ENCODE measurements around the gene CTRL.

DNA sequence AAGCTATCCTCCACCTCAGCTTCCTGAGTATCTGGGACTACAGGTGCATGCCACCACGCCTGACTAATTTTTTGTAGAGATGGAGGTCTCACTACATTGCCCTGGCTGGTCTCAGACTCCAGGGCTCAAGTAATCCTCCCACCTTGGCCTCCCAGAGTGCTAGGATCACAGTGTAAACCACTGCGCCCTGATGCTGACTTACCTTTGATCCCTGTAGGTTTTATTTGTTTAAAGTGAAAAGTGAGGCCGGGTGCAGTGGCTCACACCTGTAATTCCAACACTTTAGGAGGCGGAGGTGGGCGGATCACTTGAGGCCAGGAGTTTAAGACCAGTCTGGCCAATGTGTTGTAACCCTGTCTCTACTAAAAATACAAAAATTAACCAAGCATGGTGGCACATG, 29.9 kb downstream of the CTRL start:
- no peak for TF ChIP-seq ZNF658 (tag by site-specific recombination; IDR thresholded peaks at IDR 0.05)
- no peak for TF ChIP-seq ZNF23 (tag by site-specific recombination; IDR thresholded peaks at IDR 0.05; ENCODE audit: borderline replicate concordance)
- TF ChIP-seq, protein P1, sequence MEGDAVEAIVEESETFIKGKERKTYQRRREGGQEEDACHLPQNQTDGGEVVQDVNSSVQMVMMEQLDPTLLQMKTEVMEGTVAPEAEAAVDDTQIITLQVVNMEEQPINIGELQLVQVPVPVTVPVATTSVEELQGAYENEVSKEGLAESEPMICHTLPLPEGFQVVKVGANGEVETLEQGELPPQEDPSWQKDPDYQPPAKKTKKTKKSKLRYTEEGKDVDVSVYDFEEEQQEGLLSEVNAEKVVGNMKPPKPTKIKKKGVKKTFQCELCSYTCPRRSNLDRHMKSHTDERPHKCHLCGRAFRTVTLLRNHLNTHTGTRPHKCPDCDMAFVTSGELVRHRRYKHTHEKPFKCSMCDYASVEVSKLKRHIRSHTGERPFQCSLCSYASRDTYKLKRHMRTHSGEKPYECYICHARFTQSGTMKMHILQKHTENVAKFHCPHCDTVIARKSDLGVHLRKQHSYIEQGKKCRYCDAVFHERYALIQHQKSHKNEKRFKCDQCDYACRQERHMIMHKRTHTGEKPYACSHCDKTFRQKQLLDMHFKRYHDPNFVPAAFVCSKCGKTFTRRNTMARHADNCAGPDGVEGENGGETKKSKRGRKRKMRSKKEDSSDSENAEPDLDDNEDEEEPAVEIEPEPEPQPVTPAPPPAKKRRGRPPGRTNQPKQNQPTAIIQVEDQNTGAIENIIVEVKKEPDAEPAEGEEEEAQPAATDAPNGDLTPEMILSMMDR (tag by site-specific recombination; IDR thresholded peaks at IDR 0.05) = no peak
- no peak for TF ChIP-seq ZNF76 (tag by site-specific recombination; IDR thresholded peaks at IDR 0.05; ENCODE audit: borderline replicate concordance, low read depth)

Data from HEK293 (cell line).